MM.1S (cell line): ENCODE data around the gene TMEM184B.

Source experiments
- EZH2phosphoT487 ChIP-seq: fragments of 300-600 bp; sonication (generic); IDR thresholded peaks from 2 replicates; pipeline ENCODE4 v1.6.1; 2018; ENCODE audit warnings: antibody characterized with exemption, low read length
- TF ChIP-seq, protein P1 (sequence below): fragments of 300-600 bp; sonication (generic); IDR thresholded peaks from 2 replicates; pipeline ENCODE4 v1.5.1; 2016; ENCODE audit warnings: antibody characterized with exemption, low read length, mixed read lengths

DNA sequence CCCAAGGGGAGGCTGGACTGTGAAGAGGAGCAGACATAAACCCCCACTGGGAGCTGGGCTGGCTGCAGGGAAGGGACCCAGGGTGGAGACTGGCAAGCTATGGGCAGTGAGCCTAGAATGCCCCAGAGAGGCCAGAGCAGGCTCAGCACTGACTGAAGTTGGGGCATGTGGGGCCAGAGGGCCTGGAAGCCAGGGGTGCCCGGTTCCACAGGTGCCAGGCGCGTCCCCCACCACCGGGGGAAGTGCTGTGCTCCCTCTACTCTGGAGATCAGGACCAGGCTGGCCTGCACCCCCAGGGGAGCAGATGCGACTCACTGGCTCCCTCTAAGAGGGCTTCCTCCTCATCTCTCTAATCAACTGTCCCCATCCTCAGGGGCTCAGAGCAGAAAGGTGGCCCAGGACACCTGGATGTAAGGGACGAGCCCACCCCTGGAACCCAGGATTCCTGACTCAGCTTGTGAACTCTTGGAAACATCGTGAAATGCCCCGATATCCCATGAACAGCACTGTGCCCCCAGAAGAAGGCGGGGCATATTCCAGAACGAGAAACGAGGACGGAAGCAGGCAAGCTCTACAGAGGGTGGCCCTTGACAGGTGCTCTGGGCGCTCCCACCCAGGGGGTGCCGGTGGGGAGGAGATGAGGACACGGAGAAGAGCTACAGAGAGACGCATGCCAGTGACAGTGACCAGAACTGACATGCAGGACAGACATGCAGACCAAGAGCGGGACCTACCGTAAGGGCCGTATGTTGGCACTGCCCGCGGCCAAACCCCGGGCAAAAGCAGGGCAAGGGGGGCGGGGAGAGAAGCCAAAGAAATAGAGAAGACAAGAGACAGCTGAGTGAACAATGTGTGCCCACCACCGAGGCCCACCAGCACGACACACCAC is 50.7 kb downstream of the TMEM184B start:
- TF ChIP-seq, protein P1, sequence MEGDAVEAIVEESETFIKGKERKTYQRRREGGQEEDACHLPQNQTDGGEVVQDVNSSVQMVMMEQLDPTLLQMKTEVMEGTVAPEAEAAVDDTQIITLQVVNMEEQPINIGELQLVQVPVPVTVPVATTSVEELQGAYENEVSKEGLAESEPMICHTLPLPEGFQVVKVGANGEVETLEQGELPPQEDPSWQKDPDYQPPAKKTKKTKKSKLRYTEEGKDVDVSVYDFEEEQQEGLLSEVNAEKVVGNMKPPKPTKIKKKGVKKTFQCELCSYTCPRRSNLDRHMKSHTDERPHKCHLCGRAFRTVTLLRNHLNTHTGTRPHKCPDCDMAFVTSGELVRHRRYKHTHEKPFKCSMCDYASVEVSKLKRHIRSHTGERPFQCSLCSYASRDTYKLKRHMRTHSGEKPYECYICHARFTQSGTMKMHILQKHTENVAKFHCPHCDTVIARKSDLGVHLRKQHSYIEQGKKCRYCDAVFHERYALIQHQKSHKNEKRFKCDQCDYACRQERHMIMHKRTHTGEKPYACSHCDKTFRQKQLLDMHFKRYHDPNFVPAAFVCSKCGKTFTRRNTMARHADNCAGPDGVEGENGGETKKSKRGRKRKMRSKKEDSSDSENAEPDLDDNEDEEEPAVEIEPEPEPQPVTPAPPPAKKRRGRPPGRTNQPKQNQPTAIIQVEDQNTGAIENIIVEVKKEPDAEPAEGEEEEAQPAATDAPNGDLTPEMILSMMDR, result no peak
- no peak for TF ChIP-seq EZH2phosphoT487
